Body of pancreas (tissue), 4 donors: Measurements from ENCODE around the gene EPHA4. TPM values are rescaled to one million over a fixed set of nuclear protein-coding genes. Genes with fewer than 3 reads are reported as not detected.
"Not testable (repeated sequence)": the region's sequence is repeated elsewhere in the genome, so short reads cannot be mapped to it uniquely, and the experiment has no call there.

Experiments used
- ATAC-seq: fragments of 150-250 bp; one replicate; pipeline ENCODE4 v1.9.1; 2016
- DNase-seq, 4 donors: peaks; one replicate each; pipeline ENCODE4 v3.0.0-alpha.2; 2019
- H3K27ac ChIP-seq, 4 donors: fragments of 200-600 bp; sonication (generic); 1 replicate in 3 of 4; 2 replicates in 1 of 4; pipeline versions ENCODE4 v1.5.1 to v1.6.1; 2016 to 2019; ENCODE audit warnings: mild to moderate bottlenecking in 1 of 4, mixed read lengths in 1 of 4, moderate library complexity in 1 of 4
- H3K27me3 ChIP-seq, 2 donors: fragments of 200-600 bp; sonication (generic); one replicate each; pipeline ENCODE4 v1.6.0; 2016; ENCODE audit warnings: mild to moderate bottlenecking in 1 of 2
- H3K36me3 ChIP-seq, 2 donors: fragments of 200-600 bp; sonication (generic); replicated peaks in 1 of 2; 2 replicates each; pipeline ENCODE4 v1.5.1; 2016; ENCODE audit warnings: low read depth in 2 of 2; ENCODE audit not compliant: insufficient read depth in 1 of 2
- H3K4me1 ChIP-seq: fragments of 200-600 bp; sonication (generic); one replicate; pipeline ENCODE4 v1.6.0; 2016
- H3K4me3 ChIP-seq, 2 donors: fragments of 200-600 bp; sonication (generic); 1 replicate in 1 of 2; 2 replicates in 1 of 2; pipeline ENCODE4 v1.5.1; 2016 to 2019
- H3K9me3 ChIP-seq, 3 donors: fragments of 200-600 bp; sonication (generic); 1 replicate in 2 of 3; 2 replicates in 1 of 3; pipeline ENCODE4 v1.5.1; 2016
- POLR2A ChIP-seq, 3 donors: fragments of 450-650 bp; IDR thresholded peaks; one replicate each; pipeline ENCODE4 v1.6.1; 2016; ENCODE audit warnings: antibody characterized with exemption in 3 of 3, mild to moderate bottlenecking in 2 of 3
- WGBS, 2 donors: methylation state at CpG; one replicate each; pipeline ENCODE4 v1.1.5; 2017; 5-methylcytosine and 5-hydroxymethylcytosine counted together
- intact Hi-C: fragments of 100-400 bp; cut with DNase I; formaldehyde crosslinking; loops from one replicate; pipeline ENCODE4 v1.15.1; 2023
- total RNA-seq, 2 donors: library from RNA; depleted of rRNA; stranded (reverse); fragments of >200 nt; gene quantifications; one replicate each; pipeline ENCODE4 v1.1.0, GENCODE V29; 2016
- TF ChIP-seq, protein P1 (sequence below), 7 experiments: fragments of 450-650 bp in 4 of 7; fragments of 200-600 bp in 3 of 7; sonication (generic) in 3 of 7; IDR thresholded peaks; one replicate each; pipeline ENCODE4 v1.5.1; 2016 to 2019; ENCODE audit warnings: antibody characterized with exemption in 7 of 7

The EPHA4 gene
- total RNA-seq, 2 donors from 2014 or later: 4.0 to 5.2 TPM

DNA sequence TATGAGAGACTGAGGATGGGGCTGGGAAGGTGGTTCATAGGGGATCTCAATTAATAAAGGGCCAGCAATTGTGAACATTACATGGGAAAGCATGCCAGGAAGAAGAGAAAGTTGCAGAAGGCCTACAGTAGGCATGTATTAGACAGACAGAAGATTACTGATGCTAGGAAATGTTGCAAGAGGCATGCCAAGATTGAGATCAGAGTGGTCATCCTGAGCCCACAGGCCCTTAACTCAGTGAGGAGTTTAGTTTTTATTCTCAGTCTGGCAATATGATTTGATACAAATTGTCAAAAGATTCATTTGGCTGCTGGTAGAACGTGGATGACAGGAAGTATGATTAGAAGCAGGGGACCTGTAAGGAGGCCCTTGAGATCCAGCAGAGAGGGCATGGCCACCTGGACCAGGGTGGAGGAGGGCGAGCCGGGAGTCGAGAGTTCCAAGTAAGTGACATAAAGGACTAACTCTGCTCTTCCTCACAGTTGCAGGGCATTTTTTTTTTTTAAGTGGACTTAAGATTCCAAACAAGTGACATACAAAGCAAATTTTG is 54.9 kb downstream of the EPHA4 start:
- DNase-seq (no peak), ATAC-seq (no peak)
- no peak overlapping the region for H3K27ac ChIP-seq
- WGBS, 2 donors: 81 to 84% methylated on average over 4 of the region's 4 CpGs
- intact Hi-C loops: no loop called here
- no peaks in the 10 kb centered on the region for H3K4me1 ChIP-seq
- no peak for TF ChIP-seq POLR2A (IDR thresholded peaks at IDR 0.05)
- TF ChIP-seq, protein P1, sequence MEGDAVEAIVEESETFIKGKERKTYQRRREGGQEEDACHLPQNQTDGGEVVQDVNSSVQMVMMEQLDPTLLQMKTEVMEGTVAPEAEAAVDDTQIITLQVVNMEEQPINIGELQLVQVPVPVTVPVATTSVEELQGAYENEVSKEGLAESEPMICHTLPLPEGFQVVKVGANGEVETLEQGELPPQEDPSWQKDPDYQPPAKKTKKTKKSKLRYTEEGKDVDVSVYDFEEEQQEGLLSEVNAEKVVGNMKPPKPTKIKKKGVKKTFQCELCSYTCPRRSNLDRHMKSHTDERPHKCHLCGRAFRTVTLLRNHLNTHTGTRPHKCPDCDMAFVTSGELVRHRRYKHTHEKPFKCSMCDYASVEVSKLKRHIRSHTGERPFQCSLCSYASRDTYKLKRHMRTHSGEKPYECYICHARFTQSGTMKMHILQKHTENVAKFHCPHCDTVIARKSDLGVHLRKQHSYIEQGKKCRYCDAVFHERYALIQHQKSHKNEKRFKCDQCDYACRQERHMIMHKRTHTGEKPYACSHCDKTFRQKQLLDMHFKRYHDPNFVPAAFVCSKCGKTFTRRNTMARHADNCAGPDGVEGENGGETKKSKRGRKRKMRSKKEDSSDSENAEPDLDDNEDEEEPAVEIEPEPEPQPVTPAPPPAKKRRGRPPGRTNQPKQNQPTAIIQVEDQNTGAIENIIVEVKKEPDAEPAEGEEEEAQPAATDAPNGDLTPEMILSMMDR (IDR thresholded peaks at IDR 0.05): no peak
- H3K36me3 ChIP-seq: no peaks in the 10 kb centered on the region
- H3K4me3 ChIP-seq: no peak overlapping the region
- H3K27me3 ChIP-seq: no peaks in the 10 kb centered on the region
- no peaks in the 10 kb centered on the region for H3K9me3 ChIP-seq

DNA sequence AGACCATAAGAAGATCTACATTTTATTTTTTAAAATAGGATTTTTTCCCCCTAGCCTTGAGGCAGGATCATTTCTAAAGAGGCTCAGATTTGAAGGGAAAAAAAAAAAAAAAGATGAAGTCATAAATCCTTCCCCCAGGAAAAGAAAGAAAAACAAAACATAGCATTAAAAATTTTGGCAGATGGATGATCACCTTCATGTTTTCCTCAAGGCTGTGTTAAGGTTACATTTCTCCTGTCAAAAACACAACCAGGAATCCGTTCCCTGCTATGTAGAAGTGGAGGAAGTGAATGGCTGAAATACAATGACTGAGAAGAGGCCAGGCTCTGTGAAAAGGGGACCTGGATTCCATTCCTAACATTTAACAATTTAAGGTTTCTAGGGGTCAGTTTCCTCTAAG is 56.2 kb downstream of the EPHA4 start:
- H3K4me3 ChIP-seq: no peak overlapping the region
- no peaks in the 10 kb centered on the region for H3K36me3 ChIP-seq
- intact Hi-C loops: no loop called here
- no peaks in the 10 kb centered on the region for H3K4me1 ChIP-seq
- WGBS, 2 donors: 57 to 74% methylated on average over 1 of the region's 1 CpG
- no peak overlapping the region for H3K27ac ChIP-seq
- DNase-seq (no peak), ATAC-seq (no peak)
- no peaks in the 10 kb centered on the region for H3K9me3 ChIP-seq
- no peaks in the 10 kb centered on the region for H3K27me3 ChIP-seq
- TF ChIP-seq POLR2A (IDR thresholded peaks at IDR 0.05): no peak
- TF ChIP-seq, protein P1 (IDR thresholded peaks at IDR 0.05): no peak

DNA sequence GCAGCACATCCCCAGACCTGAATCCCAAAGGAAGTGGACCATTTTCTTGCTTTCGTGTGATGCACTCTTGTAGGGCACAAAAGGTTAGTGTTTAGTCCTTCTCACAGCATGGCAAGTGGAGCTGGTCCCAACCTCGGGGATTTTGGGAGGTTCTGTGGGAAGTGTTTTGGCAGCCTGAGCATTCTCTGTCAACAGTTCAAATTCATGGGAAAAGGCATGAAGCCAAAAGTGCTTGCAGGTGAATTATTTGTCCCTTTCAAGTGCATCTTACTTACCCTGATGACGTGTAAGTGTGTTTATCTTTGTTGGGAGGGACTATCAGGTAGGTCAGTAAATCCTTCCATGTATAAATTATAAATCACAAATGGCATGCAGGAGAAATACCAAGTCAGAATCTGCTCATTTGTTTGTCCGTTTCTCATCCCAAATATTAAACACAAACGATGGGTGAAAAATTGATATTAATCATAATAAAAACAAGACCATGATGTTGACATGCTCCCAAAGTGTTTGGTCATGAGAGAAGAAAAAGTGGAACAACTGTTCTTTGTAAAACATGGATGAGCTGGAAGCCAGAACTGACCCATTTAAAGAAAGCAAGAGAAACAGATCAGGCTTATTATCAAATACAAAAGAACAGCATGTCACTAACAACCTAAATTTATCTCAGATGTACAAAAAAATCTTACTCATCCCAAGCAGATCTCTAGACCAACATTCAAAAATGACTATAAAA is 57.6 kb downstream of the EPHA4 start:
- ATAC-seq: no peak
- H3K4me1 ChIP-seq: no peaks in the 10 kb centered on the region
- DNase-seq: no peak
- no peak overlapping the region for H3K4me3 ChIP-seq
- no peaks in the 10 kb centered on the region for H3K36me3 ChIP-seq
- H3K27ac ChIP-seq: no peak overlapping the region
- intact Hi-C loops: no loop called here
- 55 to 57% methylated on average over 4 to 5 of the region's 5 CpGs for WGBS, 2 donors
- H3K27me3 ChIP-seq: no peaks in the 10 kb centered on the region
- no peaks in the 10 kb centered on the region for H3K9me3 ChIP-seq
- TF ChIP-seq, protein P1 (IDR thresholded peaks at IDR 0.05): no peak
- no peak for TF ChIP-seq POLR2A (IDR thresholded peaks at IDR 0.05)

DNA sequence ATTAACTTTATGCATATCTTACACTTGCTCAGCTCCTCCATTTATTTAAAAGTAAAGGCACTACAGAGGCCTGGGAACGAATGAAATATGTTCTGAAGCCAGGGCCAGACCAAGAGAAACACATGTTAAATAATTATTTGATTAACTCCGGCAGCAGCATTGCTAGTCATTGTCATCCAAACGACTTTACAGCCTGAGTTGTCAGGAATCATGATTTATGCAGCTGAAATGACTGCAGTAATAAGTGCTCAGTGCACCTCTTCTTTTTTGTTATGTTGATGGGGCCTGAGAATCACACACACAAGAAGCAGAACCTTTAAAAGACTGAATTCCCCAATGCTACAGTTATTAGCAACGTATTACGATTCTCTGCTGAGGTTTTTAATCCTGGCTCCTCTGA is 58.9 kb downstream of the EPHA4 start:
- Histone ChIP-seq H3K9me3 (no peaks in the 10 kb centered on the region), H3K27ac (no peak overlapping the region), H3K27me3 (no peaks in the 10 kb centered on the region), H3K4me1 (no peaks in the 10 kb centered on the region), H3K36me3 (no peaks in the 10 kb centered on the region), H3K4me3 (no peak overlapping the region)
- ATAC-seq: no peak
- 57 to 59% methylated on average over 5 of the region's 5 CpGs for WGBS, 2 donors
- intact Hi-C loops: no loop called here
- no peak for TF ChIP-seq POLR2A (IDR thresholded peaks at IDR 0.05)
- TF ChIP-seq, protein P1 (IDR thresholded peaks at IDR 0.05): no peak
- DNase-seq: no peak

DNA sequence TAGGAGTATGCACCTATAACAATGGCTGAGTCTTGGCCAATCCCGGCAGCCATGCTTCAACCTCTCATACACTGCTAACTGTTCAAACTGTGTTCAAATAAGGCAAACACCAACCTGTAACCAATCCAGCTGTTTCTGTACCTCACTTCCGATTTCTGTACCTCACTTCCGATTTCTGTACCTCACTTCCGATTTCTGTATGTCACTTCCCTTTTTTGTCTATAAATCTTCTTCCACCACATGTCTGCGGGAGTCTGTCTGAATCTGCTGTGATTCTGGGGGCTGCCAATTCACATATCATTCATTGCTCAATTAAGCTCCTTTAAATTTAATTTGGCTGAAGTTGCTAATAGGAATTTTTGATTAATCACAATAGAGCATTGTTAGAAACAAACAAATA is 60.8 kb downstream of the EPHA4 start:
- H3K27ac ChIP-seq, H3K4me3 ChIP-seq, intact Hi-C loops, H3K4me1 ChIP-seq, DNase-seq, H3K27me3 ChIP-seq, ATAC-seq, H3K9me3 ChIP-seq, H3K36me3 ChIP-seq: not testable (repeated sequence)
- WGBS, 2 donors: 66 to 79% methylated on average over 5 of the region's 5 CpGs
